ENCODE results near the gene SPEG. TPM values are rescaled to one million over a fixed set of nuclear protein-coding genes. Genes with fewer than 3 reads are reported as not detected.

SPEG gene
- total RNA-seq, 1 experiment from 2014 or later: 23.3 TPM

GRCh38 chr2:219443016-219443696, 8.5 kb downstream of the SPEG start:
- DNase-seq (ENCODE audit: unreplicated experiment): no peak

GRCh38 chr2:219443697-219444023, 9.0 kb downstream of the SPEG start:
- TF ChIP-seq, protein P1, sequence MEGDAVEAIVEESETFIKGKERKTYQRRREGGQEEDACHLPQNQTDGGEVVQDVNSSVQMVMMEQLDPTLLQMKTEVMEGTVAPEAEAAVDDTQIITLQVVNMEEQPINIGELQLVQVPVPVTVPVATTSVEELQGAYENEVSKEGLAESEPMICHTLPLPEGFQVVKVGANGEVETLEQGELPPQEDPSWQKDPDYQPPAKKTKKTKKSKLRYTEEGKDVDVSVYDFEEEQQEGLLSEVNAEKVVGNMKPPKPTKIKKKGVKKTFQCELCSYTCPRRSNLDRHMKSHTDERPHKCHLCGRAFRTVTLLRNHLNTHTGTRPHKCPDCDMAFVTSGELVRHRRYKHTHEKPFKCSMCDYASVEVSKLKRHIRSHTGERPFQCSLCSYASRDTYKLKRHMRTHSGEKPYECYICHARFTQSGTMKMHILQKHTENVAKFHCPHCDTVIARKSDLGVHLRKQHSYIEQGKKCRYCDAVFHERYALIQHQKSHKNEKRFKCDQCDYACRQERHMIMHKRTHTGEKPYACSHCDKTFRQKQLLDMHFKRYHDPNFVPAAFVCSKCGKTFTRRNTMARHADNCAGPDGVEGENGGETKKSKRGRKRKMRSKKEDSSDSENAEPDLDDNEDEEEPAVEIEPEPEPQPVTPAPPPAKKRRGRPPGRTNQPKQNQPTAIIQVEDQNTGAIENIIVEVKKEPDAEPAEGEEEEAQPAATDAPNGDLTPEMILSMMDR (IDR thresholded peaks at IDR 0.05; ENCODE audit: unreplicated experiment): no peak
- BruUV-seq (replicated peaks): no TSS peak
- Mint-ChIP-seq H3K4me1 (ENCODE audit: insufficient read depth, unreplicated experiment) (peaks cover 35% of the 10 kb centered on the region), H3K9me3 (ENCODE audit: unreplicated experiment) (no peaks in the 10 kb centered on the region), H3K27ac (ENCODE audit: low read depth, unreplicated experiment) (no peak overlapping the region), H3K27me3 (ENCODE audit: insufficient read depth, unreplicated experiment) (no peaks in the 10 kb centered on the region), H3K4me3 (ENCODE audit: unreplicated experiment) (no peak overlapping the region), H3K36me3 (ENCODE audit: insufficient read depth, unreplicated experiment) (no peaks in the 10 kb centered on the region)
- POLR2A ChIA-PET: no interaction called here
- intact Hi-C loops (cut with micrococcal nuclease): no loop called here
- DNase-seq (ENCODE audit: unreplicated experiment): no peak
- CTCF ChIA-PET: no interaction called here

More at GRCh38 chr2:219443016-219443696, 8.5 kb downstream of the SPEG start:
- Mint-ChIP-seq H3K9me3 (ENCODE audit: unreplicated experiment) (no peaks in the 10 kb centered on the region), H3K4me3 (ENCODE audit: unreplicated experiment) (peak overlapping the region; percentile 83), H3K36me3 (ENCODE audit: insufficient read depth, unreplicated experiment) (no peaks in the 10 kb centered on the region), H3K4me1 (ENCODE audit: insufficient read depth, unreplicated experiment) (peaks cover 35% of the 10 kb centered on the region), H3K27me3 (ENCODE audit: insufficient read depth, unreplicated experiment) (no peaks in the 10 kb centered on the region), H3K27ac (ENCODE audit: low read depth, unreplicated experiment) (peak overlapping the region; percentile 25)
- TF ChIP-seq, protein P1 (IDR thresholded peaks at IDR 0.05; ENCODE audit: unreplicated experiment): no peak
- intact Hi-C loops (cut with micrococcal nuclease): no loop called here
- ChIA-PET CTCF (interaction anchor here (0.7 kb wide), 1 partner anchor 41 kb away, joined by 3 read pairs; no protein-coding TSS in a partner anchor), POLR2A (interaction anchor here (1.9 kb wide), 1 partner anchor 10 kb away, joined by 13 read pairs; no protein-coding TSS in a partner anchor)
- TSS peak; percentile 33 for BruUV-seq (replicated peaks)

GRCh38 chr2:219444566-219445091, 10.0 kb downstream of the SPEG start:
- TF ChIP-seq, protein P1 (IDR thresholded peaks at IDR 0.05; ENCODE audit: unreplicated experiment): no peak
- intact Hi-C loops (cut with micrococcal nuclease): no loop called here
- peak overlapping the region; percentile 59 for H3K27ac Mint-ChIP-seq (ENCODE audit: low read depth, unreplicated experiment)
- no peak overlapping the region for H3K4me3 Mint-ChIP-seq (ENCODE audit: unreplicated experiment)
- ChIA-PET POLR2A (no interaction called here), CTCF (interaction anchor here (0.5 to 1.3 kb wide), 2 partner anchors 85 to 448 kb away, joined by 3 to 4 read pairs; no protein-coding TSS in a partner anchor)
- no peaks in the 10 kb centered on the region for H3K36me3 Mint-ChIP-seq (ENCODE audit: insufficient read depth, unreplicated experiment)
- BruUV-seq (replicated peaks): no TSS peak
- H3K4me1 Mint-ChIP-seq (ENCODE audit: insufficient read depth, unreplicated experiment): peaks cover 35% of the 10 kb centered on the region
- DNase-seq (ENCODE audit: unreplicated experiment): no peak
- no peaks in the 10 kb centered on the region for H3K27me3 Mint-ChIP-seq (ENCODE audit: insufficient read depth, unreplicated experiment)
- H3K9me3 Mint-ChIP-seq (ENCODE audit: unreplicated experiment): no peaks in the 10 kb centered on the region

GRCh38 chr2:219445220-219445640, 10.6 kb downstream of the SPEG start:
- TF ChIP-seq, protein P1 (IDR thresholded peaks at IDR 0.05; ENCODE audit: unreplicated experiment): no peak
- POLR2A ChIA-PET: no interaction called here
- CTCF ChIA-PET: interaction anchor here (0.5 to 1.3 kb wide), 3 partner anchors 85 to 449 kb away, joined by 3 to 4 read pairs (median 4); no protein-coding TSS in a partner anchor
- no peaks in the 10 kb centered on the region for H3K36me3 Mint-ChIP-seq (ENCODE audit: insufficient read depth, unreplicated experiment)
- no peak for DNase-seq (ENCODE audit: unreplicated experiment)
- no TSS peak for BruUV-seq (replicated peaks)
- no peaks in the 10 kb centered on the region for H3K9me3 Mint-ChIP-seq (ENCODE audit: unreplicated experiment)
- intact Hi-C loops (cut with micrococcal nuclease): no loop called here
- H3K27ac Mint-ChIP-seq (ENCODE audit: low read depth, unreplicated experiment): peak overlapping the region; percentile 33
- no peak overlapping the region for H3K4me3 Mint-ChIP-seq (ENCODE audit: unreplicated experiment)
- no peaks in the 10 kb centered on the region for H3K27me3 Mint-ChIP-seq (ENCODE audit: insufficient read depth, unreplicated experiment)
- peaks cover 35% of the 10 kb centered on the region for H3K4me1 Mint-ChIP-seq (ENCODE audit: insufficient read depth, unreplicated experiment)

Measured in MCF 10A (cell line).